Body of pancreas (tissue), 4 donors: ENCODE results near the gene PUSL1. TPM values are rescaled to one million over a fixed set of nuclear protein-coding genes. Genes with fewer than 3 reads are reported as not detected.
A peak's percentile ranks its signal among the peaks of the same experiment; 100 is the strongest.

ENCODE experiments used
- ATAC-seq: fragments of 150-250 bp; one replicate; pipeline ENCODE4 v1.9.1; 2016
- DNase-seq, 4 donors: peaks; one replicate each; pipeline ENCODE4 v3.0.0-alpha.2; 2019
- H3K27ac ChIP-seq, 4 donors: fragments of 200-600 bp; sonication (generic); 1 replicate in 3 of 4; 2 replicates in 1 of 4; pipeline versions ENCODE4 v1.5.1 to v1.6.1; 2016 to 2019; ENCODE audit warnings: mild to moderate bottlenecking in 1 of 4, mixed read lengths in 1 of 4, moderate library complexity in 1 of 4
- H3K27me3 ChIP-seq, 2 donors: fragments of 200-600 bp; sonication (generic); one replicate each; pipeline ENCODE4 v1.6.0; 2016; ENCODE audit warnings: mild to moderate bottlenecking in 1 of 2
- H3K36me3 ChIP-seq, 2 donors: fragments of 200-600 bp; sonication (generic); replicated peaks in 1 of 2; 2 replicates each; pipeline ENCODE4 v1.5.1; 2016; ENCODE audit warnings: low read depth in 2 of 2; ENCODE audit not compliant: insufficient read depth in 1 of 2
- H3K4me1 ChIP-seq: fragments of 200-600 bp; sonication (generic); one replicate; pipeline ENCODE4 v1.6.0; 2016
- H3K4me3 ChIP-seq, 2 donors: fragments of 200-600 bp; sonication (generic); 1 replicate in 1 of 2; 2 replicates in 1 of 2; pipeline ENCODE4 v1.5.1; 2016 to 2019
- H3K9me3 ChIP-seq, 3 donors: fragments of 200-600 bp; sonication (generic); 1 replicate in 2 of 3; 2 replicates in 1 of 3; pipeline ENCODE4 v1.5.1; 2016
- CTCF ChIP-seq, 7 experiments: fragments of 450-650 bp in 4 of 7; fragments of 200-600 bp in 3 of 7; sonication (generic) in 3 of 7; IDR thresholded peaks; one replicate each; pipeline ENCODE4 v1.5.1; 2016 to 2019; ENCODE audit warnings: antibody characterized with exemption in 7 of 7
- POLR2A ChIP-seq, 3 donors: fragments of 450-650 bp; IDR thresholded peaks; one replicate each; pipeline ENCODE4 v1.6.1; 2016; ENCODE audit warnings: antibody characterized with exemption in 3 of 3, mild to moderate bottlenecking in 2 of 3
- WGBS, 2 donors: methylation state at CpG; one replicate each; pipeline ENCODE4 v1.1.5; 2017; 5-methylcytosine and 5-hydroxymethylcytosine counted together
- intact Hi-C: fragments of 100-400 bp; cut with DNase I; formaldehyde crosslinking; loops from one replicate; pipeline ENCODE4 v1.15.1; 2023
- total RNA-seq, 2 donors: library from RNA; depleted of rRNA; stranded (reverse); fragments of >200 nt; gene quantifications; one replicate each; pipeline ENCODE4 v1.1.0, GENCODE V29; 2016

The PUSL1 gene
- total RNA-seq: 10 to 100 TPM; 20.2 to 20.8 TPM

- H3K27ac ChIP-seq: peak within 1 kb of the TSS; percentile 83 to 97 (median 91)
- H3K9me3 ChIP-seq: no peaks in the 10 kb centered on the region
- H3K4me3 ChIP-seq: peak within 1 kb of the TSS; percentile 78 to 91
- 0% methylated on average over 121 of the region's 131 CpGs; no CpG with 5 or more reads in 1 of the 2 donors for WGBS, 2 donors
- ATAC-seq: peak; percentile 81
- H3K27me3 ChIP-seq: no peaks in the 10 kb centered on the region
- peaks cover 51% of the 10 kb centered on the region for H3K4me1 ChIP-seq
- intact Hi-C loops: no loop called here
- H3K36me3 ChIP-seq: peaks cover 6 to 15% of the 10 kb centered on the region in 2 donors
- TF ChIP-seq POLR2A (IDR thresholded peaks at IDR 0.05): peak in 2 of 3 donors; percentile 35
- TF ChIP-seq CTCF (IDR thresholded peaks at IDR 0.05): peak in 4 of 7 experiments; percentile 20 to 38 (median 30)
- peak; percentile 86 to 87 (median 87) for DNase-seq
These were observed at the start of gene PUSL1, which contains the start of gene ACAP3 for GRCh38 chr1:1307923-1308755. PUSL1 (plus strand) TSS chr1:1308597; CDS start chr1:1308644, 47 bp downstream. ACAP3 (minus strand) TSS chr1:1307930; CDS start chr1:1307815, 115 bp downstream.

GRCh38 chr1:1259119-1259488 lies 49.3 kb upstream of the PUSL1 start:
- DNase-seq (no peak), ATAC-seq (no peak)
- H3K27me3 ChIP-seq: no peaks in the 10 kb centered on the region
- 91 to 93% methylated on average over 18 to 20 of the region's 22 CpGs for WGBS, 2 donors
- no peak overlapping the region for H3K27ac ChIP-seq
- intact Hi-C loops: no loop called here
- H3K9me3 ChIP-seq: no peaks in the 10 kb centered on the region
- H3K4me1 ChIP-seq: no peaks in the 10 kb centered on the region
- TF ChIP-seq CTCF (IDR thresholded peaks at IDR 0.05) (no peak), POLR2A (IDR thresholded peaks at IDR 0.05) (no peak)
- H3K4me3 ChIP-seq: no peak overlapping the region
- H3K36me3 ChIP-seq: peaks cover 11 to 30% of the 10 kb centered on the region in 2 donors

- WGBS, 2 donors: 93 to 94% methylated on average over 18 of the region's 18 CpGs
- Histone ChIP-seq H3K36me3 (peaks cover 11 to 30% of the 10 kb centered on the region in 2 donors), H3K27ac (no peak overlapping the region), H3K9me3 (no peaks in the 10 kb centered on the region), H3K4me1 (no peaks in the 10 kb centered on the region), H3K4me3 (no peak overlapping the region), H3K27me3 (no peaks in the 10 kb centered on the region)
- intact Hi-C loops: no loop called here
- TF ChIP-seq CTCF (IDR thresholded peaks at IDR 0.05) (no peak), POLR2A (IDR thresholded peaks at IDR 0.05) (no peak)
- DNase-seq (no peak), ATAC-seq (no peak)
These were observed 48.9 kb upstream of the PUSL1 start for GRCh38 chr1:1259540-1259939.

GRCh38 chr1:1259951-1260600 lies 48.3 kb upstream of the PUSL1 start:
- H3K27ac ChIP-seq: no peak overlapping the region
- no peak for DNase-seq

More at GRCh38 chr1:1259951-1260600, 48.3 kb upstream of the PUSL1 start:
- 78 to 84% methylated on average over 24 to 26 of the region's 26 CpGs for WGBS, 2 donors
- no peaks in the 10 kb centered on the region for H3K27me3 ChIP-seq
- H3K9me3 ChIP-seq: no peaks in the 10 kb centered on the region
- H3K4me3 ChIP-seq: no peak overlapping the region
- TF ChIP-seq POLR2A (IDR thresholded peaks at IDR 0.05): no peak
- no peak for TF ChIP-seq CTCF (IDR thresholded peaks at IDR 0.05)
- ATAC-seq: no peak
- intact Hi-C loops: no loop called here
- no peaks in the 10 kb centered on the region for H3K4me1 ChIP-seq
- peaks cover 11 to 29% of the 10 kb centered on the region in 2 donors for H3K36me3 ChIP-seq
